ENCODE results near the gene SH3PXD2A. TPM values are rescaled to one million over a fixed set of nuclear protein-coding genes. Genes with fewer than 3 reads are reported as not detected.
A peak's percentile ranks its signal among the peaks of the same experiment; 100 is the strongest.

Gene SH3PXD2A
- total and polyA plus RNA-seq, 4 donors = 23.1 to 41.2 (median 32.7) TPM

DNA sequence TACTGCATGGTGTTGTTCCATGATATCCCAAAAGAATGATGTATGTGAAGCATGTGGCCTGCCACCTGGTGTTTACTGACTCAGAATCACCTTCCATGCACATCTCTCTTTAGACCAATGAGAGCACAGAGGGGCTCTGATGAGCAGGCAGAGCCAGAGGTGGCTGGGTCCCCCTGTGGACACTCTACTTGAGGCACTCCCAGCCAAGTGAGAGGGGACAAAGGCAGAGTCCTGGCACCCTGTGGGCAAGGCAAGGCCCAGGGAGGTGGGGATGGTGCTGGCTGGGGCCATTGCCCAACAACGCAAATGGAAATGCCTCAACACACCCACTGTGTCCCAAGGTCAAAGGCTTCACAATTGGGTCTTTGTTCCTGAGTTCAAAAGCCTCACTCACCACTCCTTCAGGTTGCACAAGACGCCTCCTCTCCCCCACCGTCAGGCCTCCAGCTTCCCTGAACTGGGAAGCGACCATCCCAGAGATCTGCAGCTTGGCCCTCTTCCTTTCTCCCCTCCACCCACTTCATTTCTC, 197.3 kb downstream of the SH3PXD2A start:
- Histone ChIP-seq H3K36me3 (ENCODE audit: control insufficient read depth, insufficient read depth, low read length) (peaks cover 16% of the 10 kb centered on the region), H3K27ac (ENCODE audit: low read depth, low read length) (no peak overlapping the region), H3K9me3 (ENCODE audit: control insufficient read depth, insufficient read depth, low read length) (no peaks in the 10 kb centered on the region), H3K4me3 (ENCODE audit: low read depth, low read length) (no peak overlapping the region), H3K4me1 (ENCODE audit: control insufficient read depth, insufficient read depth, low read length) (peaks cover 47% of the 10 kb centered on the region), H3K27me3 (ENCODE audit: control insufficient read depth, insufficient read depth, low read length) (no peaks in the 10 kb centered on the region)
- WGBS (ENCODE audit: insufficient coverage) = 85% methylated on average over 3 of the region's 4 CpGs
- no peak for DNase-seq (ENCODE audit: low read depth in 4 of 6, low spot score in 6 of 6)

DNA sequence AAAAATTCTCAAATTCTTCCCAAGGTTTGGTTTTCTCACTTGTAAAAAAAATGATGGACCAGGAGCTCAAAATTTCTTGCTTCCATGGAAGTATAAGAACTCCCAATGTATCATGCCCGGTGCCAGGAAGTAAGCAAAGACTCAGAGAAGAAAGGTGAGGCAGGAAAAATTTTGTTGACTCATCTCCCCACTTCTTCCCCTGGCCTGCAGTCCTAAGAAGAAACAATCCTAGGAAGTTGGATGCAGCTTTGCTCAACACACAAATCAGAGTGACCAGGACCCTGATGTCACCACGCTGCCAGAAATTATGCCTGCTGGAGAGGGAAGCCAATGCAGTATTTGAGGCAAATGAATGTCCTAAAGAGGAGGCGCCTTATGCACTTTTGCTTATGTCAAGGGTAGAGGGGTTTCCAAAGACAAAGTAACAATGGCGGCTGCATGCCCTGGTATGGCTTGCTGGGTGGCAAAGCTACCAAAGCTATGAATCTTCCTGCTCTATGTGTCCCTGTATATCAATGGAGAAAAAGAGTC, 198.2 kb downstream of the SH3PXD2A start:
- H3K27me3 ChIP-seq (ENCODE audit: control insufficient read depth, insufficient read depth, low read length) = no peaks in the 10 kb centered on the region
- peaks cover 16% of the 10 kb centered on the region for H3K36me3 ChIP-seq (ENCODE audit: control insufficient read depth, insufficient read depth, low read length)
- no peak overlapping the region for H3K27ac ChIP-seq (ENCODE audit: low read depth, low read length)
- DNase-seq (ENCODE audit: low read depth in 4 of 6, low spot score in 6 of 6) = no peak
- H3K4me1 ChIP-seq (ENCODE audit: control insufficient read depth, insufficient read depth, low read length) = peaks cover 47% of the 10 kb centered on the region
- no peak overlapping the region for H3K4me3 ChIP-seq (ENCODE audit: low read depth, low read length)
- H3K9me3 ChIP-seq (ENCODE audit: control insufficient read depth, insufficient read depth, low read length) = no peaks in the 10 kb centered on the region
- 100% methylated on average over 1 of the region's 4 CpGs for WGBS (ENCODE audit: insufficient coverage)

DNA sequence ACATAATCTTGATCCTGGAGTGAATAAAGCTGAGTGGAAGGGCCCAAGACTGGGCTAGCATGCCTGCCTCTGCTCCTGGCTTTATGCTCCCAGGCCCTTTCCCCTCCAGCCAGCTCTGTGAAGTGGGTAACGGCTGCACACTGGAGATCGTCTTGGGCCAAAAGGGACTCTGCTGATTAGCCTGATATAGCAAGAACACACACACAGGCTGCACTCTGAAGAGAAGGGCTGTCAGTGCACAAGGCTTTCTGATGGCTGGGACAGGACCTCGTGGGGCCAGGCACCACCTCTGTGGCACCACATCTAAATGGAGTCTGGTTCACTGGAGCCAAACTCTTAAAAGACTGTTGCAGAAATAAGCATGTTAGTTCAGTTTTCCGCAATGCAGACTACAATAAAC, 200.5 kb downstream of the SH3PXD2A start:
- Histone ChIP-seq H3K27me3 (ENCODE audit: control insufficient read depth, insufficient read depth, low read length) (no peaks in the 10 kb centered on the region), H3K27ac (ENCODE audit: low read depth, low read length) (no peak overlapping the region), H3K36me3 (ENCODE audit: control insufficient read depth, insufficient read depth, low read length) (peaks cover 9% of the 10 kb centered on the region), H3K4me1 (ENCODE audit: control insufficient read depth, insufficient read depth, low read length) (peaks cover 47% of the 10 kb centered on the region), H3K9me3 (ENCODE audit: control insufficient read depth, insufficient read depth, low read length) (no peaks in the 10 kb centered on the region), H3K4me3 (ENCODE audit: low read depth, low read length) (no peak overlapping the region)
- WGBS (ENCODE audit: insufficient coverage) = 64% methylated on average over 3 of the region's 4 CpGs
- no peak for DNase-seq (ENCODE audit: low read depth in 4 of 6, low spot score in 6 of 6)

DNA sequence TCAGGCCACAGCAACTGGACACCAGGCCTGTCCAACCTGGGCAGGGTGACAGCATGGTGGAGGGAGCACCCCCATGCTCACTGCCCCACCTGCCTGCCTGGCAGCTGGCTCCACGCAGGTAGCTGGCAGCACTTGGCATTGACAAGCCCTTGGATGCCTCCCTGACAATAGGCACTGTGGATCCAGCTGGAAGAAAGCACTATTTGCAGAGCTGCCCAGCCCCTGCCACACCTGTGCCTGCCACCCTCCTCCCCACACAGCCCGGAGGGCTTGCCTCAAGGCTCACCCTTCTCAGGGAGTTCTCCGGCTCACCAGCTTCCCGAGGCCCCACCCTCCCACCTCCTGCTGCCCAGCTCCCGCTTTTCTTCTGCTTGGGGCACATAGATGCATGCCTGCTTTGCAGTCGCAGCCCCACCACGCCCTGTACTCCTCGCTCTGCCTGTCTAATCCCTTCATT, 201.8 kb downstream of the SH3PXD2A start:
- 70% methylated on average over 8 of the region's 8 CpGs for WGBS (ENCODE audit: insufficient coverage)
- no peak for DNase-seq (ENCODE audit: low read depth in 4 of 6, low spot score in 6 of 6)
- no peak overlapping the region for H3K4me3 ChIP-seq (ENCODE audit: low read depth, low read length)
- H3K4me1 ChIP-seq (ENCODE audit: control insufficient read depth, insufficient read depth, low read length) = peaks cover 53% of the 10 kb centered on the region
- no peaks in the 10 kb centered on the region for H3K9me3 ChIP-seq (ENCODE audit: control insufficient read depth, insufficient read depth, low read length)
- peak overlapping the region; percentile 54 for H3K27ac ChIP-seq (ENCODE audit: low read depth, low read length)
- peaks cover 9% of the 10 kb centered on the region for H3K36me3 ChIP-seq (ENCODE audit: control insufficient read depth, insufficient read depth, low read length)
- H3K27me3 ChIP-seq (ENCODE audit: control insufficient read depth, insufficient read depth, low read length) = no peaks in the 10 kb centered on the region

DNA sequence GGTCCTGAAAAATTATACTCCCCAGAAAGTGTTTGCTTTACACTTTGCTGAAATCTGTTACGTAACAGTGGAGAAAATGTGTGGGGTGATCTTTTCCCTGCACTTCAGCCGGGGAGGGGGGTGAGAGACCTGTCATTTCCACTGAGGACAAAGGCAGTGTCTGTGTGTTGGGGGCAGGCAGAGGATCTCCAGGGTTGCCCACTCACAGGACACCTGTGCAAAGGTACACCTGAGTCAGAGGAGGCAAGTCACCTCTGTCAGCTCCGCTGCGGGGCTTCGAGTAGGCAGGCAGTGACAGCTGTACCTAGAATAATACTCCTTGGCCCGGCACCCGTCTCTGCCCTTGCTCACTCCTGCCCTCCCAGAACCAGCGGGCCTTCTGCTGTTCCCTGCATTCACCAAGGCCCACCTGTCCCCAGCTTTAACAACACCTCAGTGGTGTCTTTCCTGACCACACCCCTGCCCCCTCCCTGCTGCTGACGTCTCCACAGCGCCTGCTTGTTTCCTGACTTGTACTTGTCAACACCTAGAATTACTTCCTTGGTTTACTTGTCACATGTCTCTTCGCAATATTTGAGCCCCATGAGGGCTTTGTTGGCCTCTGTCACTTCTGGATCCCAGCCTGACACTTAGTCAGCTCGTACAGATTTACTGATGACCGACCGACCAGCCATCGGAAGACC, 202.6 kb downstream of the SH3PXD2A start:
- Histone ChIP-seq H3K27ac (ENCODE audit: low read depth, low read length) (peak overlapping the region; percentile 54), H3K36me3 (ENCODE audit: control insufficient read depth, insufficient read depth, low read length) (peaks cover 6% of the 10 kb centered on the region), H3K4me3 (ENCODE audit: low read depth, low read length) (no peak overlapping the region), H3K27me3 (ENCODE audit: control insufficient read depth, insufficient read depth, low read length) (no peaks in the 10 kb centered on the region), H3K9me3 (ENCODE audit: control insufficient read depth, insufficient read depth, low read length) (no peaks in the 10 kb centered on the region), H3K4me1 (ENCODE audit: control insufficient read depth, insufficient read depth, low read length) (peaks cover 62% of the 10 kb centered on the region)
- 76% methylated on average over 13 of the region's 15 CpGs for WGBS (ENCODE audit: insufficient coverage)
- DNase-seq (ENCODE audit: low read depth in 4 of 6, low spot score in 6 of 6) = no peak

DNA sequence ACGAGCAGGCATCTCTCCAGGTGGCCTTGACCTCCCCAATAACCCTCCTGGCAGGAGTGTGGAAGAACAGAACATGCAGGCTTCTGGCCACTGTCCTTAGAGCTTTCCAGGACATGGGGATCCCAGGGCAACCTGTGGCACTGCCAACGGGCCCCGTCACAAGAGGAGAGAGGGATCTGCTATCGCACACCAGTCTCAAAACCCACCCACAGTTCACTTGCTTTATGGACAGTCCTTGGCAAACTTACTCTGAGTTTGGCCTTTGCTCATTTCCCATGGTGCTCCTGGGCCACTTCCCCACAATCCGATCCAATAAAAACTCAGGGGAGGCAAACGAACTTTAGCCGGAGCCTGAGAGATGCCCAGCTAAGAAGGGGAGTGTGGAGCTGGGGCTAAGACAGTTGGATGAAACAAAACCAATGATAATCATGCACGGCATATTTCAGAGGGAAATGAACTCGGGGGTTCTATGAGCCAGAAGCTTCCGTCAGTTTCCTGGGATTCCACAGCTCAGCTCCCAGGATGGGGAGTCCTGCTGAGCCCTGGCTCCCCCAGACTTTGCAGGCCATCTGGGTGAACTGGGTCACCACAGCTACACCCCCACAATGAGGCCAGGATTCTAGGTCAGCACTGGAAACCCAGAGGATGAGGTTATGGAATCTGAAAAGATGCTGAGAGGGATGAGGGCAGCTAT, 203.4 kb downstream of the SH3PXD2A start:
- Histone ChIP-seq H3K27me3 (ENCODE audit: control insufficient read depth, insufficient read depth, low read length) (no peaks in the 10 kb centered on the region), H3K36me3 (ENCODE audit: control insufficient read depth, insufficient read depth, low read length) (peaks cover 9% of the 10 kb centered on the region), H3K4me1 (ENCODE audit: control insufficient read depth, insufficient read depth, low read length) (peaks cover 62% of the 10 kb centered on the region), H3K27ac (ENCODE audit: low read depth, low read length) (peak overlapping the region; percentile 54), H3K4me3 (ENCODE audit: low read depth, low read length) (no peak overlapping the region), H3K9me3 (ENCODE audit: control insufficient read depth, insufficient read depth, low read length) (no peaks in the 10 kb centered on the region)
- DNase-seq (ENCODE audit: low read depth in 4 of 6, low spot score in 6 of 6) = peak in 3 of 6 donors; percentile 38 to 87 (median 53)
- WGBS (ENCODE audit: insufficient coverage) = 64% methylated on average over 6 of the region's 10 CpGs

DNA sequence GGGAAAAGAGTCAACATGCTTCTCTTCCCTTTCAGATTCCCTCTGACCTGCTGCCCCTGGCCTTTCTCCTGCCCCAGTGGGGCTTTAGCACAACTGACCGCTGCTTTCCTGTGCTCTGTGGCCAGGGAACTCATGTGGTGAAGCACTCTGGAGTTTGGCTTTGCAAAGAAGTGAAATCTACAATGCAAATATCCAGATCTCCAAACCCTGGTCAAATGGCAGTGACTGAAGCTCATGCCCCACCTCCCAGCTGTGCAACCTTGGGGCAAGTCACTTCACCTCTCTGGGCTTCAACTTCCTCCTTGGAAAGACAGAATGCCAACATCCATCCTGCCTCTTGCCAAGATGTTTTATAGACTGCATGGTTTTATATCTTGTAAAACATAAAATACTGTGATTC, 204.0 kb downstream of the SH3PXD2A start:
- H3K27ac ChIP-seq (ENCODE audit: low read depth, low read length) = peak overlapping the region; percentile 54
- H3K4me1 ChIP-seq (ENCODE audit: control insufficient read depth, insufficient read depth, low read length) = peaks cover 62% of the 10 kb centered on the region
- DNase-seq (ENCODE audit: low read depth in 4 of 6, low spot score in 6 of 6) = no peak
- H3K27me3 ChIP-seq (ENCODE audit: control insufficient read depth, insufficient read depth, low read length) = no peaks in the 10 kb centered on the region
- H3K4me3 ChIP-seq (ENCODE audit: low read depth, low read length) = no peak overlapping the region
- H3K36me3 ChIP-seq (ENCODE audit: control insufficient read depth, insufficient read depth, low read length) = peaks cover 9% of the 10 kb centered on the region
- H3K9me3 ChIP-seq (ENCODE audit: control insufficient read depth, insufficient read depth, low read length) = no peaks in the 10 kb centered on the region
- WGBS (ENCODE audit: insufficient coverage) = 40% methylated on average over 1 of the region's 1 CpG

DNA sequence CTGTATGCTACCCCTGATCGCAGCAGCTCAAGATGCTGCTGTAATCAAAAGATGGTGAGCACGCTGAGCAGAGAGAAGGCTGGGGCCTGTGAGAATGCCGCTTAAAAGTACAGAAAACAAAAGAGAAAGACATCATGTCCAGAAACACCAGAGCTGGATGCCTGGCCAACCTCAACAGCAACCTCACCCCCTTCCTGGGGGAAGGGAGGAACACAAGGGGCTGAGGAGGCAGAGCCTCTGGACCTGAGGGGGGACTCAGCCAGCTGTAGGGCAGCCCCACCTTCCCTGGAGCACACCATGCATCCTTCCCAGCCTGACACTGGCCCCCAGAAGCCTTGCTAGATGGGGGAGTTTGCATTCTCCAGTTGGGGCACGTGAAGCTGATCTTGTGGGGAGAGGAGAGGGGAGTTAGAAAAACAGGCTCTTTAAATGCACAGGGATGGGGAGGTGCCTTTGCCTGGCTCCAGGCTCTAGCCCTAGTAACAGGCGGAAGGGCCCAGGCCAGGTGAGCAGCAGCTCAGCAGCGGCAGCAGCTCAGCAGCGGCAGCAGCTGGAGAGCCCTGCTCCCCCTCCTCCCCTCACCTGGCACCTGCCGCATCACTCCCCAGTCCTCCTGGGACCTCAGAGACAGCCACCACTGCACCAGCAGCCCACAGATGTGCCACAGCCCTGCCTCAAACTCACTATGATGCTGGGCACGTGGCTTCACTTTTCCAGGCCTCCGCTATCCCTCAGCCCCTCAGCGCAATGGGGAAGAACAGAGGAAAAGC, 205.5 kb downstream of the SH3PXD2A start:
- Histone ChIP-seq H3K27ac (ENCODE audit: low read depth, low read length) (peak overlapping the region; percentile 65), H3K9me3 (ENCODE audit: control insufficient read depth, insufficient read depth, low read length) (no peaks in the 10 kb centered on the region), H3K36me3 (ENCODE audit: control insufficient read depth, insufficient read depth, low read length) (peaks cover 9% of the 10 kb centered on the region), H3K4me3 (ENCODE audit: low read depth, low read length) (no peak overlapping the region), H3K27me3 (ENCODE audit: control insufficient read depth, insufficient read depth, low read length) (no peaks in the 10 kb centered on the region), H3K4me1 (ENCODE audit: control insufficient read depth, insufficient read depth, low read length) (peaks cover 60% of the 10 kb centered on the region)
- WGBS (ENCODE audit: insufficient coverage) = 83% methylated on average over 6 of the region's 11 CpGs
- DNase-seq (ENCODE audit: low read depth in 4 of 6, low spot score in 6 of 6) = peak in 1 of 6 donors; percentile 71

All from spinal cord (tissue), 10 donors.